ENCODE data around the gene ACSS1.
"Not testable (repeated sequence)": the region's sequence is repeated elsewhere in the genome, so short reads cannot be mapped to it uniquely, and the experiment has no call there.

Gene ACSS1

GRCh38 chr20:25005220-25005619 is 52.7 kb downstream of the ACSS1 start:
- Histone ChIP-seq H3K36me3 (ENCODE audit: control insufficient read depth, low read length) (no peaks in the 10 kb centered on the region), H4K20me1 (ENCODE audit: control insufficient read depth, insufficient read depth, low read depth, low read length) (no peaks in the 10 kb centered on the region), H3K9me3 (ENCODE audit: control insufficient read depth, insufficient read depth, low read length) (no peaks in the 10 kb centered on the region), H3K4me1 (ENCODE audit: control insufficient read depth, low read length) (no peaks in the 10 kb centered on the region), H3K4me2 (ENCODE audit: low read length) (no peak overlapping the region), H3K27me3 (ENCODE audit: control insufficient read depth, low read length) (peaks cover 12% of the 10 kb centered on the region), H3K27ac (ENCODE audit: low read depth, low read length) (no peak overlapping the region), H3F3A (ENCODE audit: control insufficient read depth, insufficient read depth) (no peaks in the 10 kb centered on the region), H3K9me2 (replicated peaks; ENCODE audit: control insufficient read depth, low read length) (no peaks in the 10 kb centered on the region), H3K4me3 (ENCODE audit: low read length) (no peak overlapping the region), H3K79me2 (ENCODE audit: control insufficient read depth, low read length) (no peaks in the 10 kb centered on the region)
- TF ChIP-seq CTCF (IDR thresholded peaks at IDR 0.05; ENCODE audit: low read depth, low read length, poor library complexity, severe bottlenecking) (no peak), EZH2phosphoT487 (IDR thresholded peaks at IDR 0.05; ENCODE audit: borderline replicate concordance, low read length) (no peak)

GRCh38 chr20:25003002-25003401 is 54.9 kb downstream of the ACSS1 start:
- peaks cover 4% of the 10 kb centered on the region; the same call in 1 of the 2 replicates for H3K4me1 ChIP-seq (ENCODE audit: control insufficient read depth, low read length)
- H3K27me3 ChIP-seq (ENCODE audit: control insufficient read depth, low read length), result peaks cover 32% of the 10 kb centered on the region
- H3K9me3 ChIP-seq (ENCODE audit: control insufficient read depth, insufficient read depth, low read length), result no peaks in the 10 kb centered on the region
- no peak overlapping the region for H3K27ac ChIP-seq (ENCODE audit: low read depth, low read length)
- no peaks in the 10 kb centered on the region for H3K36me3 ChIP-seq (ENCODE audit: control insufficient read depth, low read length)
- H3K4me2 ChIP-seq (ENCODE audit: low read length), result no peak overlapping the region
- H3K9me2 ChIP-seq (replicated peaks; ENCODE audit: control insufficient read depth, low read length), result no peaks in the 10 kb centered on the region
- TF ChIP-seq EZH2phosphoT487 (IDR thresholded peaks at IDR 0.05; ENCODE audit: borderline replicate concordance, low read length), result no peak
- no peak for TF ChIP-seq CTCF (IDR thresholded peaks at IDR 0.05; ENCODE audit: low read depth, low read length, poor library complexity, severe bottlenecking)
- no peaks in the 10 kb centered on the region for H3K79me2 ChIP-seq (ENCODE audit: control insufficient read depth, low read length)
- no peak overlapping the region for H3K4me3 ChIP-seq (ENCODE audit: low read length)
- H4K20me1 ChIP-seq (ENCODE audit: control insufficient read depth, insufficient read depth, low read depth, low read length), result no peaks in the 10 kb centered on the region
- H3F3A ChIP-seq (ENCODE audit: control insufficient read depth, insufficient read depth), result no peaks in the 10 kb centered on the region

GRCh38 chr20:25001323-25001722 is 56.6 kb downstream of the ACSS1 start:
- not testable (repeated sequence) for H3K36me3 ChIP-seq (ENCODE audit: control insufficient read depth, low read length); H3K27ac ChIP-seq (ENCODE audit: low read depth, low read length); H3F3A ChIP-seq (ENCODE audit: control insufficient read depth, insufficient read depth); H3K4me1 ChIP-seq (ENCODE audit: control insufficient read depth, low read length); H3K79me2 ChIP-seq (ENCODE audit: control insufficient read depth, low read length); H3K9me2 ChIP-seq (replicated peaks; ENCODE audit: control insufficient read depth, low read length); H3K4me3 ChIP-seq (ENCODE audit: low read length); H4K20me1 ChIP-seq (ENCODE audit: control insufficient read depth, insufficient read depth, low read depth, low read length); H3K4me2 ChIP-seq (ENCODE audit: low read length); H3K9me3 ChIP-seq (ENCODE audit: control insufficient read depth, insufficient read depth, low read length)
- peaks cover 48% of the 10 kb centered on the region for H3K27me3 ChIP-seq (ENCODE audit: control insufficient read depth, low read length)

- H3K9me2 ChIP-seq (replicated peaks; ENCODE audit: control insufficient read depth, low read length), result no peaks in the 10 kb centered on the region
- no peak overlapping the region for H3K27ac ChIP-seq (ENCODE audit: low read depth, low read length)
- no peaks in the 10 kb centered on the region for H3K9me3 ChIP-seq (ENCODE audit: control insufficient read depth, insufficient read depth, low read length)
- peaks cover 4% of the 10 kb centered on the region; the same call in 1 of the 2 replicates for H3K4me1 ChIP-seq (ENCODE audit: control insufficient read depth, low read length)
- no peak overlapping the region for H3K4me2 ChIP-seq (ENCODE audit: low read length)
- H3K36me3 ChIP-seq (ENCODE audit: control insufficient read depth, low read length), result no peaks in the 10 kb centered on the region
- TF ChIP-seq EZH2phosphoT487 (IDR thresholded peaks at IDR 0.05; ENCODE audit: borderline replicate concordance, low read length) (no peak), CTCF (IDR thresholded peaks at IDR 0.05; ENCODE audit: low read depth, low read length, poor library complexity, severe bottlenecking) (no peak)
- peaks cover 53% of the 10 kb centered on the region for H3K27me3 ChIP-seq (ENCODE audit: control insufficient read depth, low read length)
- no peaks in the 10 kb centered on the region for H3K79me2 ChIP-seq (ENCODE audit: control insufficient read depth, low read length)
- H3K4me3 ChIP-seq (ENCODE audit: low read length), result no peak overlapping the region
- H3F3A ChIP-seq (ENCODE audit: control insufficient read depth, insufficient read depth), result no peaks in the 10 kb centered on the region
- H4K20me1 ChIP-seq (ENCODE audit: control insufficient read depth, insufficient read depth, low read depth, low read length), result no peaks in the 10 kb centered on the region
Measured at GRCh38 chr20:25000268-25000801, 57.6 kb downstream of the ACSS1 start.

Measured in DOHH2 (cell line).